A549 (cell line): Measurements from ENCODE around the gene OPN1SW. TPM values are rescaled to one million over a fixed set of nuclear protein-coding genes. Genes with fewer than 3 reads are reported as not detected.

Source experiments
- ATAC-seq, 2 experiments: fragments of 200-7000 bp in 1 of 2; fragments of >200 bp in 1 of 2; cut with Nextera tagmentation in 1 of 2; cut with Tn5 transposase in 1 of 2; 3 replicates each; pipeline versions ENCODE4 v1.8.0 to v1.9.1; 2018 to 2020; ENCODE audit warnings: mild to moderate bottlenecking in 1 of 2, moderate library complexity in 1 of 2
- CTCF ChIA-PET: fragments of 300-600 bp; sonication (Branson Sonifier 250); formaldehyde crosslinking; extraction: SDS; loops from one replicate; lab custom pipeline; 2021; ENCODE audit warnings: antibody characterized with exemption, inconsistent platforms; lab: Yijun Ruan, JAX
- POLR2A ChIA-PET: fragments of 350-600 bp; formaldehyde crosslinking; extraction: SDS; loops from one replicate; lab custom pipeline; 2021; ENCODE audit warnings: antibody characterized with exemption, inconsistent platforms; lab: Yijun Ruan, JAX
- DNase-seq, 2 experiments: peaks; one replicate each; pipeline versions ENCODE4 v3.0.0 to v3.0.0-alpha.2; 2011 to 2016; ENCODE audit warnings: low read depth in 1 of 2, low spot score in 1 of 2
- FAIRE-seq: peaks from 2 replicates; lab custom pipeline; 2011; peaks lifted over from hg19 to GRCh38; lab: Jason Lieb, UNC
- H3K27ac ChIP-seq, 2 experiments: fragments of >200 bp; sonication (Bioruptor Twin); formaldehyde crosslinking; 3 replicates each; pipeline ENCODE4 v1.5.1; 2016 to 2017
- H3K4me1 ChIP-seq: fragments of >200 bp; sonication (Bioruptor Twin); formaldehyde crosslinking; 3 replicates; pipeline ENCODE4 v1.6.1; 2016
- H3K4me2 ChIP-seq: fragments of >200 bp; sonication (Bioruptor Twin); formaldehyde crosslinking; 3 replicates; pipeline ENCODE4 v1.6.1; 2016
- H3K4me3 ChIP-seq: fragments of >200 bp; sonication (Bioruptor Twin); formaldehyde crosslinking; 3 replicates; pipeline ENCODE4 v1.5.1; 2016
- H3K9me3 ChIP-seq: fragments of >200 bp; sonication (Bioruptor Twin); formaldehyde crosslinking; 3 replicates; pipeline ENCODE4 v1.6.1; 2016
- ATOH8 ChIP-seq: fragments of 250-450 bp; sonication (Bioruptor Pico); IDR thresholded peaks from 2 replicates; pipeline ENCODE4 v1.5.0; 2020; ENCODE audit warnings: low read depth, mild to moderate bottlenecking, moderate library complexity
- BCL3 ChIP-seq: fragments of >200 bp; sonication (Bioruptor Twin); formaldehyde crosslinking; IDR thresholded peaks from 3 replicates; pipeline ENCODE4 v1.6.1; 2016
- BHLHE40 ChIP-seq: IDR thresholded peaks from 2 replicates; pipeline ENCODE4 v1.6.1; 2012; ENCODE audit warnings: low read depth, low read length, inconsistent platforms
- E2F6 ChIP-seq: IDR thresholded peaks from 2 replicates; pipeline ENCODE4 v1.6.1; 2012; ENCODE audit warnings: low read depth, borderline replicate concordance
- EHMT2 ChIP-seq: fragments of 200-600 bp; sonication (generic); IDR thresholded peaks from 2 replicates; pipeline ENCODE4 v1.6.1; 2016; ENCODE audit warnings: antibody characterized with exemption, low read depth, mild to moderate bottlenecking, moderate library complexity
- ESRRA ChIP-seq: fragments of 150-350 bp; IDR thresholded peaks from 2 replicates; pipeline ENCODE4 v1.6.1; 2014; ENCODE audit warnings: mild to moderate bottlenecking, low read length, borderline replicate concordance
- FOSB ChIP-seq: fragments of 250-450 bp; sonication (Bioruptor Pico); IDR thresholded peaks from 2 replicates; pipeline ENCODE4 v1.5.0; 2020; ENCODE audit warnings: mild to moderate bottlenecking, moderate library complexity
- GATA3 ChIP-seq: IDR thresholded peaks from 2 replicates; pipeline ENCODE4 v1.6.1; 2012; ENCODE audit warnings: borderline replicate concordance
- HDAC2 ChIP-seq: fragments of 200-600 bp; sonication (generic); IDR thresholded peaks from 2 replicates; pipeline ENCODE4 v1.6.1; 2016
- HEYL ChIP-seq: fragments of 250-450 bp; sonication (Bioruptor Pico); IDR thresholded peaks from 2 replicates; pipeline ENCODE4 v1.8.0; 2021; ENCODE audit warnings: mild to moderate bottlenecking, moderate library complexity
- JUN ChIP-seq, 2 experiments: fragments of >200 bp; sonication (Bioruptor Twin); formaldehyde crosslinking; IDR thresholded peaks; 2 replicates in 1 of 2; 3 replicates in 1 of 2; pipeline ENCODE4 v1.6.1; 2016 to 2017
- JUNB ChIP-seq: fragments of >200 bp; sonication (Bioruptor Twin); formaldehyde crosslinking; IDR thresholded peaks from 2 replicates; pipeline ENCODE4 v1.6.1; 2016
- MAX ChIP-seq: IDR thresholded peaks from 2 replicates; pipeline ENCODE4 v1.6.1; 2012
- MYC ChIP-seq: IDR thresholded peaks from 2 replicates; pipeline ENCODE4 v1.6.1; 2012; ENCODE audit warnings: mild to moderate bottlenecking, inconsistent platforms, low read length, improper control_type of control experiment, borderline replicate concordance
- NFE2L2 ChIP-seq: fragments of 150-350 bp; conservative IDR thresholded peaks from 2 replicates; pipeline ENCODE4 v1.6.1; 2014; ENCODE audit warnings: low read length
- NR3C1 ChIP-seq: fragments of >200 bp; sonication (Bioruptor Twin); formaldehyde crosslinking; IDR thresholded peaks from 3 replicates; pipeline ENCODE4 v1.6.1; 2017
- PBX3 ChIP-seq: IDR thresholded peaks from 2 replicates; pipeline ENCODE4 v1.6.1; 2012
- PHF8 ChIP-seq: fragments of 200-600 bp; sonication (generic); IDR thresholded peaks from 2 replicates; pipeline ENCODE4 v1.6.1; 2016; ENCODE audit warnings: low read depth, mild to moderate bottlenecking, antibody characterized with exemption, moderate library complexity, borderline replicate concordance
- POLR2A ChIP-seq: IDR thresholded peaks from 2 replicates; pipeline ENCODE4 v1.6.1; 2012; ENCODE audit warnings: mild to moderate bottlenecking, low read length
- RCOR1 ChIP-seq: fragments of 150-350 bp; IDR thresholded peaks from 2 replicates; pipeline ENCODE4 v1.6.1; 2014; ENCODE audit warnings: antibody characterized with exemption, low read length, low read depth
- USF2 ChIP-seq: fragments of 450-650 bp; IDR thresholded peaks from 2 replicates; pipeline ENCODE4 v1.6.1; 2014; ENCODE audit warnings: antibody characterized with exemption
- ZC3H11A ChIP-seq: fragments of 450-650 bp; IDR thresholded peaks from 2 replicates; pipeline ENCODE4 v1.6.1; 2014; ENCODE audit warnings: antibody characterized with exemption, mild to moderate bottlenecking
- WGBS: methylation state at CpG from one replicate; pipeline ENCODE4 v1.1.6; 2017; ENCODE audit errors: missing lambda C conversion rate; 5-methylcytosine and 5-hydroxymethylcytosine counted together
- polyA minus RNA-seq: library from RNA; depleted of rRNA, polyadenylated mRNA; stranded (reverse); fragments of >200 nt; gene quantifications from 2 replicates; pipeline ENCODE4 v1.2.3, GENCODE V29; 2011; rRNA and poly(A)+ RNA removed
- polyA plus RNA-seq, 4 experiments: library from polyadenylated mRNA; depleted of rRNA in 3 of 4; stranded (reverse); fragments of >200 nt; fragmentation: RNase III in 1 of 4; extraction: RNeasy Plus Mini Kit Qiagen cat#74134 plus additional on column Dnase treatment in 1 of 4; gene quantifications; 2 replicates in 3 of 4; 3 replicates in 1 of 4; pipeline ENCODE4 v1.2.3, GENCODE V29; 2011 to 2017

Gene OPN1SW
- not detected in 2 replicates for polyA plus RNA-seq (2011; rRNA removed)
- not detected in 2 replicates for polyA plus RNA-seq (2012; cell fraction: cytosol; rRNA removed)
- not detected in 2 replicates for polyA plus RNA-seq (2012; cell fraction: nucleus; rRNA removed)
- not detected in 3 replicates for polyA plus RNA-seq (2017; fragmentation: RNase III; extraction: RNeasy Plus Mini Kit Qiagen cat#74134 plus additional on column Dnase treatment)
- polyA minus RNA-seq: not detected in 2 replicates

- no peak within 1 kb of the TSS for H3K4me2 ChIP-seq
- FAIRE-seq: no peak
- no peak within 1 kb of the TSS for H3K27ac ChIP-seq
- ATAC-seq: peak; percentile 15 to 44; a peak in 4 of 6 replicates
- peaks cover 17% of the 10 kb centered on the region for H3K9me3 ChIP-seq
- TF ChIP-seq HEYL (no peak), USF2 (no peak), PHF8 (no peak), BCL3 (no peak), JUNB (no peak), HDAC2 (no peak), E2F6 (no peak), GATA3 (no peak), EHMT2 (no peak), MYC (no peak), FOSB (CRISPR knock-in tag) (no peak), POLR2A (no peak), NR3C1 (no peak), BHLHE40 (no peak), PBX3 (no peak), NFE2L2 (no peak), ESRRA (no peak), RCOR1 (no peak), ATOH8 (no peak), MAX (no peak)
- 91% methylated on average over 4 of the region's 4 CpGs for WGBS
- POLR2A ChIA-PET: no interaction called here
- no peaks in the 10 kb centered on the region for H3K4me1 ChIP-seq
- no peak within 1 kb of the TSS for H3K4me3 ChIP-seq
- CTCF ChIA-PET: no interaction called here
- DNase-seq: no peak
Measured at GRCh38 chr7:128775744-128776474, at the start of gene OPN1SW. Gene OPN1SW (minus strand): TSS chr7:128775794. CDS start chr7:128775781, 13 bp downstream.

- CTCF ChIA-PET: interaction anchor here (1.0 kb wide), 1 partner anchor 61 kb away, joined by 3 read pairs; no protein-coding TSS in a partner anchor
- POLR2A ChIA-PET: no interaction called here
- Histone ChIP-seq H3K4me1 (no peaks in the 10 kb centered on the region), H3K4me2 (no peak overlapping the region), H3K4me3 (no peak overlapping the region), H3K9me3 (no peaks in the 10 kb centered on the region), H3K27ac (no peak overlapping the region)
- TF ChIP-seq ZC3H11A: no peak
- no peak for TF ChIP-seq MAX
- no peak for TF ChIP-seq JUN (IDR thresholded peaks at IDR 0.05)
- no peak for TF ChIP-seq NR3C1
- WGBS: 95% methylated on average over 4 of the region's 4 CpGs
- ATAC-seq (peak in 1 of 2 experiments; percentile 18; a peak in 1 of 6 replicates), DNase-seq (no peak), FAIRE-seq (no peak)
Measured at GRCh38 chr7:128821724-128822123, 46.1 kb upstream of the OPN1SW start.
